ENCODE data around the gene ACADM.

Gene ACADM

DNA sequence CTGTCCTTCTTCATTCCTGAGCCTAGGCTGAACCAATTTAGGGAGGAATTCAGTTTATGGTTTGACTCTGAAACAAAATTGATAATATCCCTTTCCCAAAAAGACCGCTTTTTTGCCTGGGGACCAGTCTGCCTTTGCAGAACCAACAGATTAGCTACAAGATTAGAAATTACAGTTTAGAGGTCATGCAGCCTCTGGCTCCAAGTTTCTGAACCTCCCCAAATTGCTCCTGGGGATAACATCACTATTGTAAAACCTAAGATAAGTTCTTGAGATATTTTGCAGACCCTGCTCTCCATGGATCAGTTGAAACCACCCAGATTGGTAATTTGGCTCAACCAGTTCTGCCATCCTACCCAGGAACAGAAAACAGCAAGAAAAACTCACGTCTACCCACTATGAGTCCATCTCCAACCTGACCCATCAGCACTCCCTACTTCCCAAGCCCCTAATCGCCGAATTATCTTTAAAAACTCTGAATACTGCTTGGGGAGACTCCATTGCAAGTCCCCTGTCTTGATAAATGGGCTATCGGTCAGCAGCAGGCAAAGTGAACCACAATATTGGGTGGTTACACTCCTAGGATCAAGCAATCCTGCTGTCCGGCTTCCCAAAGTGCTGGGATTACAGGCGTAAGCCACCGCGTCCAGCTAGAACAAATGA is 60.9 kb downstream of the ACADM start:
- peak; percentile 68 for ATAC-seq
- TF ChIP-seq, protein P1, sequence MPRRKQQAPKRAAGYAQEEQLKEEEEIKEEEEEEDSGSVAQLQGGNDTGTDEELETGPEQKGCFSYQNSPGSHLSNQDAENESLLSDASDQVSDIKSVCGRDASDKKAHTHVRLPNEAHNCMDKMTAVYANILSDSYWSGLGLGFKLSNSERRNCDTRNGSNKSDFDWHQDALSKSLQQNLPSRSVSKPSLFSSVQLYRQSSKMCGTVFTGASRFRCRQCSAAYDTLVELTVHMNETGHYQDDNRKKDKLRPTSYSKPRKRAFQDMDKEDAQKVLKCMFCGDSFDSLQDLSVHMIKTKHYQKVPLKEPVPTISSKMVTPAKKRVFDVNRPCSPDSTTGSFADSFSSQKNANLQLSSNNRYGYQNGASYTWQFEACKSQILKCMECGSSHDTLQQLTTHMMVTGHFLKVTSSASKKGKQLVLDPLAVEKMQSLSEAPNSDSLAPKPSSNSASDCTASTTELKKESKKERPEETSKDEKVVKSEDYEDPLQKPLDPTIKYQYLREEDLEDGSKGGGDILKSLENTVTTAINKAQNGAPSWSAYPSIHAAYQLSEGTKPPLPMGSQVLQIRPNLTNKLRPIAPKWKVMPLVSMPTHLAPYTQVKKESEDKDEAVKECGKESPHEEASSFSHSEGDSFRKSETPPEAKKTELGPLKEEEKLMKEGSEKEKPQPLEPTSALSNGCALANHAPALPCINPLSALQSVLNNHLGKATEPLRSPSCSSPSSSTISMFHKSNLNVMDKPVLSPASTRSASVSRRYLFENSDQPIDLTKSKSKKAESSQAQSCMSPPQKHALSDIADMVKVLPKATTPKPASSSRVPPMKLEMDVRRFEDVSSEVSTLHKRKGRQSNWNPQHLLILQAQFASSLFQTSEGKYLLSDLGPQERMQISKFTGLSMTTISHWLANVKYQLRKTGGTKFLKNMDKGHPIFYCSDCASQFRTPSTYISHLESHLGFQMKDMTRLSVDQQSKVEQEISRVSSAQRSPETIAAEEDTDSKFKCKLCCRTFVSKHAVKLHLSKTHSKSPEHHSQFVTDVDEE (CRISPR knock-in tag; IDR thresholded peaks at IDR 0.05), result no peak
- TF ChIP-seq BACH2 (CRISPR knock-in tag; IDR thresholded peaks at IDR 0.05; ENCODE audit: borderline replicate concordance), result no peak
- TF ChIP-seq ZNF565 (CRISPR knock-in tag; conservative IDR thresholded peaks at IDR 0.05; ENCODE audit: low read depth), result no peak
- no peak for TF ChIP-seq ZNF8 (CRISPR knock-in tag; IDR thresholded peaks at IDR 0.05)
- no peak for TF ChIP-seq SNAI2 (CRISPR knock-in tag; IDR thresholded peaks at IDR 0.05)
- no peak for TF ChIP-seq ISL1 (CRISPR knock-in tag; IDR thresholded peaks at IDR 0.05)
- no peak for TF ChIP-seq RARB (CRISPR knock-in tag; IDR thresholded peaks at IDR 0.05)
- no peak for TF ChIP-seq TOX (CRISPR knock-in tag; IDR thresholded peaks at IDR 0.05; ENCODE audit: borderline replicate concordance)
- TF ChIP-seq, protein P2, sequence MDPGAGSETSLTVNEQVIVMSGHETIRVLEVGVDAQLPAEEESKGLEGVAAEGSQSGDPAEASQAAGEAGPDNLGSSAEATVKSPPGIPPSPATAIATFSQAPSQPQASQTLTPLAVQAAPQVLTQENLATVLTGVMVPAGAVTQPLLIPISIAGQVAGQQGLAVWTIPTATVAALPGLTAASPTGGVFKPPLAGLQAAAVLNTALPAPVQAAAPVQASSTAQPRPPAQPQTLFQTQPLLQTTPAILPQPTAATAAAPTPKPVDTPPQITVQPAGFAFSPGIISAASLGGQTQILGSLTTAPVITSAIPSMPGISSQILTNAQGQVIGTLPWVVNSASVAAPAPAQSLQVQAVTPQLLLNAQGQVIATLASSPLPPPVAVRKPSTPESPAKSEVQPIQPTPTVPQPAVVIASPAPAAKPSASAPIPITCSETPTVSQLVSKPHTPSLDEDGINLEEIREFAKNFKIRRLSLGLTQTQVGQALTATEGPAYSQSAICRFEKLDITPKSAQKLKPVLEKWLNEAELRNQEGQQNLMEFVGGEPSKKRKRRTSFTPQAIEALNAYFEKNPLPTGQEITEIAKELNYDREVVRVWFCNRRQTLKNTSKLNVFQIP (CRISPR knock-in tag; IDR thresholded peaks at IDR 0.05; ENCODE audit: borderline replicate concordance, low read depth), result no peak
- no peak for TF ChIP-seq ZFP30 (CRISPR knock-in tag; IDR thresholded peaks at IDR 0.05)
- TF ChIP-seq, protein P3, sequence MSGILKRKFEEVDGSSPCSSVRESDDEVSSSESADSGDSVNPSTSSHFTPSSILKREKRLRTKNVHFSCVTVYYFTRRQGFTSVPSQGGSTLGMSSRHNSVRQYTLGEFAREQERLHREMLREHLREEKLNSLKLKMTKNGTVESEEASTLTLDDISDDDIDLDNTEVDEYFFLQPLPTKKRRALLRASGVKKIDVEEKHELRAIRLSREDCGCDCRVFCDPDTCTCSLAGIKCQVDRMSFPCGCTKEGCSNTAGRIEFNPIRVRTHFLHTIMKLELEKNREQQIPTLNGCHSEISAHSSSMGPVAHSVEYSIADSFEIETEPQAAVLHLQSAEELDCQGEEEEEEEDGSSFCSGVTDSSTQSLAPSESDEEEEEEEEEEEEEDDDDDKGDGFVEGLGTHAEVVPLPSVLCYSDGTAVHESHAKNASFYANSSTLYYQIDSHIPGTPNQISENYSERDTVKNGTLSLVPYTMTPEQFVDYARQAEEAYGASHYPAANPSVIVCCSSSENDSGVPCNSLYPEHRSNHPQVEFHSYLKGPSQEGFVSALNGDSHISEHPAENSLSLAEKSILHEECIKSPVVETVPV (CRISPR knock-in tag; IDR thresholded peaks at IDR 0.05), result no peak
- TF ChIP-seq, protein P4, sequence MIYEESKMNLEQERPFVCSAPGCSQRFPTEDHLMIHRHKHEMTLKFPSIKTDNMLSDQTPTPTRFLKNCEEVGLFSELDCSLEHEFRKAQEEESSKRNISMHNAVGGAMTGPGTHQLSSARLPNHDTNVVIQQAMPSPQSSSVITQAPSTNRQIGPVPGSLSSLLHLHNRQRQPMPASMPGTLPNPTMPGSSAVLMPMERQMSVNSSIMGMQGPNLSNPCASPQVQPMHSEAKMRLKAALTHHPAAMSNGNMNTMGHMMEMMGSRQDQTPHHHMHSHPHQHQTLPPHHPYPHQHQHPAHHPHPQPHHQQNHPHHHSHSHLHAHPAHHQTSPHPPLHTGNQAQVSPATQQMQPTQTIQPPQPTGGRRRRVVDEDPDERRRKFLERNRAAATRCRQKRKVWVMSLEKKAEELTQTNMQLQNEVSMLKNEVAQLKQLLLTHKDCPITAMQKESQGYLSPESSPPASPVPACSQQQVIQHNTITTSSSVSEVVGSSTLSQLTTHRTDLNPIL (CRISPR knock-in tag; IDR thresholded peaks at IDR 0.05; ENCODE audit: low read depth), result no peak
- TF ChIP-seq PPARA (CRISPR knock-in tag; IDR thresholded peaks at IDR 0.05; ENCODE audit: borderline replicate concordance), result no peak
- TF ChIP-seq, protein P5, sequence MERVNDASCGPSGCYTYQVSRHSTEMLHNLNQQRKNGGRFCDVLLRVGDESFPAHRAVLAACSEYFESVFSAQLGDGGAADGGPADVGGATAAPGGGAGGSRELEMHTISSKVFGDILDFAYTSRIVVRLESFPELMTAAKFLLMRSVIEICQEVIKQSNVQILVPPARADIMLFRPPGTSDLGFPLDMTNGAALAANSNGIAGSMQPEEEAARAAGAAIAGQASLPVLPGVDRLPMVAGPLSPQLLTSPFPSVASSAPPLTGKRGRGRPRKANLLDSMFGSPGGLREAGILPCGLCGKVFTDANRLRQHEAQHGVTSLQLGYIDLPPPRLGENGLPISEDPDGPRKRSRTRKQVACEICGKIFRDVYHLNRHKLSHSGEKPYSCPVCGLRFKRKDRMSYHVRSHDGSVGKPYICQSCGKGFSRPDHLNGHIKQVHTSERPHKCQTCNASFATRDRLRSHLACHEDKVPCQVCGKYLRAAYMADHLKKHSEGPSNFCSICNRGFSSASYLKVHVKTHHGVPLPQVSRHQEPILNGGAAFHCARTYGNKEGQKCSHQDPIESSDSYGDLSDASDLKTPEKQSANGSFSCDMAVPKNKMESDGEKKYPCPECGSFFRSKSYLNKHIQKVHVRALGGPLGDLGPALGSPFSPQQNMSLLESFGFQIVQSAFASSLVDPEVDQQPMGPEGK (CRISPR knock-in tag; IDR thresholded peaks at IDR 0.05; ENCODE audit: borderline replicate concordance), result no peak
- no peak for TF ChIP-seq TCF4 (CRISPR knock-in tag; IDR thresholded peaks at IDR 0.05; ENCODE audit: borderline replicate concordance)
- TF ChIP-seq ESRRG (CRISPR knock-in tag; IDR thresholded peaks at IDR 0.05), result no peak
- no peak for TF ChIP-seq CSDC2 (CRISPR knock-in tag; IDR thresholded peaks at IDR 0.05)

DNA sequence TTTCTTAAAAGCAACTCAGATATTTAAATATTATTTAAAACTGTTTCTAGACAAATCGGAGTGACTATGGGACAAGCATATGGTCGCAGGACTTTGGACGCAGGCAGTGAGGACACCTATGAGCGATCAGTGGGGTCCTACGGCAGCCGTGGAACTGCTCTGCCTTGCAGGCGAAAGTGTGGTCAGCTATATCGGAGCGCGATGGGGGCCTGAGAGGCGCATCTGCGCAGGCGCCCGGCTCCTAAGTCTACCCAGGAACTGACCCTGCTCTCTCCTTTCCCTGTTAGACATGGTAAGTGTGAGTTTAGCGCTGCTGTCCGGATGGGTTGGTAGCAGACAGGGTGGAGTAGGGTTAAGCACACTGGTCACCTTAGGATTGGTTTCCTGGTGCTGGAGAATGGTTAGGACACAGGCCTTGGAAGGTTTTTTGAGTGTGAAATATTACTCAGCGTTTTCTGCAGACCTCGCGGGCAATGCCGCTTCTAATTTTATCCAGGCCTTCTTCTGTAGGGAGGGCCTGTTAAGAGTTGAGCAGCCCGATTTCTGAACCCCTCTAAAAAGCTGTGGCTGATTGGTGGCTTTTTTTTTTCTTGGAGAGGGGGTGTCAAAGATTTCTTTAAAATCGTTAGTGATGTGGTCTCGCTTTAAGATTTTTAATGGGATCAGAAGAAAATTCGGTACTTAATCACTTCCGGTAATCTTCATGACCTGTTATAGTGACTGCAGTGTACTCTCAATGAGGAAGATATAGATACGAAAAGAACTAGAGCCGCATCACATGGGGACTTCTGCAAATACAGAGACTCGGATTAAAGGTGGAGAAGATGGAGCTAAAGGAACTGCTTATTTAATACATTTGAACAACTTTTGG is 61.7 kb downstream of the ACADM start, which contains the start of gene RABGGTB:
Gene RABGGTB (plus strand): TSS at position 274 of the 871 bp plus-strand sequence. CDS start 16 bp downstream, at position 290.
- ATAC-seq, result peak; percentile 96
- TF ChIP-seq, protein P2 (CRISPR knock-in tag; IDR thresholded peaks at IDR 0.05; ENCODE audit: borderline replicate concordance, low read depth), result no peak
- TF ChIP-seq GLIS3 (CRISPR knock-in tag; IDR thresholded peaks at IDR 0.05) (no peak), ZNF70 (CRISPR knock-in tag; IDR thresholded peaks at IDR 0.05) (0 out of 2 replicates have a peak, but pooled peaks have one; percentile 16), ESRRG (CRISPR knock-in tag; IDR thresholded peaks at IDR 0.05) (0 out of 2 replicates have a peak, but pooled peaks have one; percentile 41), TOX (CRISPR knock-in tag; IDR thresholded peaks at IDR 0.05; ENCODE audit: borderline replicate concordance) (no peak), SNAI2 (CRISPR knock-in tag; IDR thresholded peaks at IDR 0.05) (no peak), TCF4 (CRISPR knock-in tag; IDR thresholded peaks at IDR 0.05; ENCODE audit: borderline replicate concordance) (no peak), CSDC2 (CRISPR knock-in tag; IDR thresholded peaks at IDR 0.05) (no peak), ZFP3 (CRISPR knock-in tag; IDR thresholded peaks at IDR 0.05) (no peak)
- TF ChIP-seq, protein P4 (CRISPR knock-in tag; IDR thresholded peaks at IDR 0.05; ENCODE audit: low read depth), result no peak
- TF ChIP-seq, protein P5 (CRISPR knock-in tag; IDR thresholded peaks at IDR 0.05; ENCODE audit: borderline replicate concordance), result no peak
- TF ChIP-seq, protein P3 (CRISPR knock-in tag; IDR thresholded peaks at IDR 0.05), result 0 out of 2 replicates have a peak, but pooled peaks have one; percentile 54
